Measurements from ENCODE around the gene CFAP100.

Gene CFAP100

GRCh38 chr3:126460381-126460780 is 65.7 kb downstream of the CFAP100 start (continued):
- TF ChIP-seq, protein P1, sequence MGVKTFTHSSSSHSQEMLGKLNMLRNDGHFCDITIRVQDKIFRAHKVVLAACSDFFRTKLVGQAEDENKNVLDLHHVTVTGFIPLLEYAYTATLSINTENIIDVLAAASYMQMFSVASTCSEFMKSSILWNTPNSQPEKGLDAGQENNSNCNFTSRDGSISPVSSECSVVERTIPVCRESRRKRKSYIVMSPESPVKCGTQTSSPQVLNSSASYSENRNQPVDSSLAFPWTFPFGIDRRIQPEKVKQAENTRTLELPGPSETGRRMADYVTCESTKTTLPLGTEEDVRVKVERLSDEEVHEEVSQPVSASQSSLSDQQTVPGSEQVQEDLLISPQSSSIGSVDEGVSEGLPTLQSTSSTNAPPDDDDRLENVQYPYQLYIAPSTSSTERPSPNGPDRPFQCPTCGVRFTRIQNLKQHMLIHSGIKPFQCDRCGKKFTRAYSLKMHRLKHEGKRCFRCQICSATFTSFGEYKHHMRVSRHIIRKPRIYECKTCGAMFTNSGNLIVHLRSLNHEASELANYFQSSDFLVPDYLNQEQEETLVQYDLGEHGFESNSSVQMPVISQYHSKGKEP (tag by site-specific recombination; IDR thresholded peaks at IDR 0.05), result no peak
- no peak for TF ChIP-seq ZNF837 (tag by site-specific recombination; IDR thresholded peaks at IDR 0.05)

- ChIA-PET CTCF (no interaction called here), POLR2A (no interaction called here)
- TF ChIP-seq SP3 (tag by site-specific recombination; IDR thresholded peaks at IDR 0.05) (no peak), ZNF501 (tag by site-specific recombination; IDR thresholded peaks at IDR 0.05) (no peak), ZNF513 (tag by site-specific recombination; IDR thresholded peaks at IDR 0.05) (no peak), ZNF114 (tag by site-specific recombination; IDR thresholded peaks at IDR 0.05) (no peak), TCF7L2 (IDR thresholded peaks at IDR 0.05; ENCODE audit: borderline replicate concordance, low read depth, low read length) (no peak), MYNN (tag by site-specific recombination; IDR thresholded peaks at IDR 0.05; ENCODE audit: borderline replicate concordance) (no peak), SETDB1 (IDR thresholded peaks at IDR 0.05; ENCODE audit: insufficient read length, low read length) (no peak)
- TF ChIP-seq, protein P2, sequence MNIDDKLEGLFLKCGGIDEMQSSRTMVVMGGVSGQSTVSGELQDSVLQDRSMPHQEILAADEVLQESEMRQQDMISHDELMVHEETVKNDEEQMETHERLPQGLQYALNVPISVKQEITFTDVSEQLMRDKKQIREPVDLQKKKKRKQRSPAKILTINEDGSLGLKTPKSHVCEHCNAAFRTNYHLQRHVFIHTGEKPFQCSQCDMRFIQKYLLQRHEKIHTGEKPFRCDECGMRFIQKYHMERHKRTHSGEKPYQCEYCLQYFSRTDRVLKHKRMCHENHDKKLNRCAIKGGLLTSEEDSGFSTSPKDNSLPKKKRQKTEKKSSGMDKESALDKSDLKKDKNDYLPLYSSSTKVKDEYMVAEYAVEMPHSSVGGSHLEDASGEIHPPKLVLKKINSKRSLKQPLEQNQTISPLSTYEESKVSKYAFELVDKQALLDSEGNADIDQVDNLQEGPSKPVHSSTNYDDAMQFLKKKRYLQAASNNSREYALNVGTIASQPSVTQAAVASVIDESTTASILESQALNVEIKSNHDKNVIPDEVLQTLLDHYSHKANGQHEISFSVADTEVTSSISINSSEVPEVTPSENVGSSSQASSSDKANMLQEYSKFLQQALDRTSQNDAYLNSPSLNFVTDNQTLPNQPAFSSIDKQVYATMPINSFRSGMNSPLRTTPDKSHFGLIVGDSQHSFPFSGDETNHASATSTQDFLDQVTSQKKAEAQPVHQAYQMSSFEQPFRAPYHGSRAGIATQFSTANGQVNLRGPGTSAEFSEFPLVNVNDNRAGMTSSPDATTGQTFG (tag by site-specific recombination; IDR thresholded peaks at IDR 0.05; ENCODE audit: borderline replicate concordance), result no peak
- Histone ChIP-seq H3K4me3 (ENCODE audit: low read depth, low read length) (no peak overlapping the region), H3K27ac (ENCODE audit: extremely low read depth, low read depth, low read length) (no peak overlapping the region), H3K9me3 (ENCODE audit: control insufficient read depth, insufficient read depth, low read depth, low read length) (no peaks in the 10 kb centered on the region), H3K36me3 (ENCODE audit: control insufficient read depth in 2 of 2, insufficient read depth in 1 of 2, low read length in 2 of 2) (peaks cover 5 to 94% of the 10 kb centered on the region in 2 experiments), H3K4me1 (ENCODE audit: control insufficient read depth, insufficient read depth, low read length) (no peaks in the 10 kb centered on the region)
These were observed 66.9 kb downstream of the CFAP100 start for GRCh38 chr3:126461450-126462070.

DNA sequence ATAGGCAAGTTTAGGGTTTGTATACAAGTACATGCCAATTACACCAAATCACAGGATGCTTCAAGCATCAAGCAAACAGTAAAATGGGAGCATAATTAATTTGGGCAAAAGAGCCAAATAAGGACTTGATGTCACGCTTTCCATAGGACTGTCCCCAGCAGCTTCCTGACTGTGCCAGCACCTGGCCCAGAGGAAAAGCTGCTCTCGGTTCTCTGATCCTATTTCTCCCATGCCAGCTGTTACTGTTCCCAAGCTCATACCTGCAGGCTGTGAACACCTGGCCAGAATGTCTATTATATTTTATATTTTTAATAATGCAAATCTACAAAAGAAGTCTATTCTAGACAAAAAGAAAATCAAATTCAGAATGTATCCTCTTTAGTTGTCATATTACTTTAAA is 68.8 kb downstream of the CFAP100 start:
- ChIA-PET POLR2A (no interaction called here), CTCF (no interaction called here)
- Histone ChIP-seq H3K4me1 (ENCODE audit: control insufficient read depth, insufficient read depth, low read length) (no peaks in the 10 kb centered on the region), H3K36me3 (ENCODE audit: control insufficient read depth in 2 of 2, insufficient read depth in 1 of 2, low read length in 2 of 2) (peaks cover 0 to 96% of the 10 kb centered on the region in 2 experiments), H3K9me3 (ENCODE audit: control insufficient read depth, insufficient read depth, low read depth, low read length) (no peaks in the 10 kb centered on the region), H3K4me3 (ENCODE audit: low read depth, low read length) (no peak overlapping the region), H3K27ac (ENCODE audit: extremely low read depth, low read depth, low read length) (no peak overlapping the region)
- TF ChIP-seq ZNF707 (tag by site-specific recombination; IDR thresholded peaks at IDR 0.05) (no peak), ZNF362 (tag by site-specific recombination; IDR thresholded peaks at IDR 0.05) (no peak), ZNF132 (tag by site-specific recombination; IDR thresholded peaks at IDR 0.05; ENCODE audit: borderline replicate concordance) (no peak), ZSCAN16 (tag by site-specific recombination; IDR thresholded peaks at IDR 0.05) (no peak)
